MCF 10A (cell line): ENCODE results near the gene FAM219A. TPM values are rescaled to one million over a fixed set of nuclear protein-coding genes. Genes with fewer than 3 reads are reported as not detected.
A peak's percentile ranks its signal among the peaks of the same experiment; 100 is the strongest.

Experiments used
- BruUV-seq: library from RNA; stranded (reverse); fragments of 400-500 nt; replicated peaks from 2 replicates; lab custom pipeline; 2021; lab: Mats Ljungman, UMichigan
- CTCF ChIA-PET: fragments of 300-600 bp; sonication (Branson Sonifier 250); formaldehyde crosslinking; extraction: SDS; loops from one replicate; lab custom pipeline; 2021; ENCODE audit warnings: antibody characterized with exemption, inconsistent platforms; lab: Yijun Ruan, JAX
- POLR2A ChIA-PET: fragments of 300-600, 350-650 bp; sonication (Branson Sonifier 250); formaldehyde crosslinking; extraction: SDS; loops from one replicate; lab custom pipeline; 2020; ENCODE audit warnings: antibody characterized with exemption, inconsistent platforms; lab: Yijun Ruan, JAX
- DNase-seq: peaks from one replicate; pipeline ENCODE4 v3.0.0-alpha.2; 2018; ENCODE audit not compliant: unreplicated experiment
- H3K27ac Mint-ChIP-seq: one replicate; pipeline ENCODE4 v1.8.0; 2022; ENCODE audit warnings: mild to moderate bottlenecking, low read depth, mixed read lengths; ENCODE audit not compliant: unreplicated experiment
- H3K27me3 Mint-ChIP-seq: one replicate; pipeline ENCODE4 v1.8.0; 2022; ENCODE audit warnings: mixed read lengths; ENCODE audit not compliant: insufficient read depth, unreplicated experiment
- H3K36me3 Mint-ChIP-seq: one replicate; pipeline ENCODE4 v1.8.0; 2022; ENCODE audit warnings: mild to moderate bottlenecking, moderate library complexity, mixed read lengths; ENCODE audit not compliant: insufficient read depth, unreplicated experiment
- H3K4me1 Mint-ChIP-seq: one replicate; pipeline ENCODE4 v1.8.0; 2022; ENCODE audit warnings: mixed read lengths; ENCODE audit not compliant: insufficient read depth, unreplicated experiment
- H3K4me3 Mint-ChIP-seq: one replicate; pipeline ENCODE4 v1.8.0; 2022; ENCODE audit warnings: mild to moderate bottlenecking, moderate library complexity, mixed read lengths; ENCODE audit not compliant: unreplicated experiment
- H3K9me3 Mint-ChIP-seq: one replicate; pipeline ENCODE4 v1.8.0; 2022; ENCODE audit warnings: mixed read lengths; ENCODE audit not compliant: unreplicated experiment
- intact Hi-C: fragments of 100-400 bp; cut with micrococcal nuclease; formaldehyde crosslinking; loops from 2 replicates; pipeline ENCODE4 v1.14.1; 2022
- total RNA-seq: library from RNA; stranded (reverse); gene quantifications from 2 replicates; pipeline ENCODE4 v1.2.3, GENCODE V29; 2022
- TF ChIP-seq, protein P1 (sequence below): fragments of 200-600 bp; IDR thresholded peaks from one replicate; pipeline ENCODE4 v1.8.0; 2022; ENCODE audit warnings: antibody characterized with exemption, mild to moderate bottlenecking; ENCODE audit not compliant: unreplicated experiment

Gene FAM219A
- total RNA-seq, 1 experiment from 2014 or later: 19.3 TPM

DNA sequence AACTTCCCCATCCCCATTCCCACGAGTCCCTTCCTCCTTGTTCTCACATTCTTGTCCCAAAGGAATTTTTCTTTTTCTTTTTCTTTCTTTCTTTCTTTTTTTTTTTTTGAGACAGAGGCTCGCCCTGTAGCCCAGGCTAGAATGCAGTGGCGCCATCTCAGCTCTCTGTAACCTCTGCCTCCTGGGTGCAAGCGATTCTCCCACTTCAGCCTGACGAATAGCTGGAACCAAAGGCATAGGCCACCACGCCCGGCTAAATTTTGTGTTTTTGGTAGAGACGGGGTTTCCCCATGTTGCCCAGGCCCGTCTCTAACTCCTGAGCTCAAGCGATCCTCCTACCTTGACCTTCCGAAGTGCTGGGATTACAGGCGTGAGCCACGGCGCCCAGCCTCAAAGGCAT, 986 bp upstream of the FAM219A start:
- DNase-seq: no peak
- ChIA-PET CTCF (interaction anchor here (0.6 to 7.6 kb wide), 3 partner anchors 31 to 55 kb away, joined by 3 to 22 read pairs (median 3); no protein-coding TSS in a partner anchor), POLR2A (no interaction called here)
- H3K9me3 Mint-ChIP-seq: no peaks in the 10 kb centered on the region
- peaks cover 7% of the 10 kb centered on the region for H3K36me3 Mint-ChIP-seq
- H3K4me3 Mint-ChIP-seq: peak overlapping the region; percentile 98
- no peak overlapping the region for H3K27ac Mint-ChIP-seq
- BruUV-seq: no TSS peak
- H3K4me1 Mint-ChIP-seq: peaks cover 35% of the 10 kb centered on the region
- TF ChIP-seq, protein P1, sequence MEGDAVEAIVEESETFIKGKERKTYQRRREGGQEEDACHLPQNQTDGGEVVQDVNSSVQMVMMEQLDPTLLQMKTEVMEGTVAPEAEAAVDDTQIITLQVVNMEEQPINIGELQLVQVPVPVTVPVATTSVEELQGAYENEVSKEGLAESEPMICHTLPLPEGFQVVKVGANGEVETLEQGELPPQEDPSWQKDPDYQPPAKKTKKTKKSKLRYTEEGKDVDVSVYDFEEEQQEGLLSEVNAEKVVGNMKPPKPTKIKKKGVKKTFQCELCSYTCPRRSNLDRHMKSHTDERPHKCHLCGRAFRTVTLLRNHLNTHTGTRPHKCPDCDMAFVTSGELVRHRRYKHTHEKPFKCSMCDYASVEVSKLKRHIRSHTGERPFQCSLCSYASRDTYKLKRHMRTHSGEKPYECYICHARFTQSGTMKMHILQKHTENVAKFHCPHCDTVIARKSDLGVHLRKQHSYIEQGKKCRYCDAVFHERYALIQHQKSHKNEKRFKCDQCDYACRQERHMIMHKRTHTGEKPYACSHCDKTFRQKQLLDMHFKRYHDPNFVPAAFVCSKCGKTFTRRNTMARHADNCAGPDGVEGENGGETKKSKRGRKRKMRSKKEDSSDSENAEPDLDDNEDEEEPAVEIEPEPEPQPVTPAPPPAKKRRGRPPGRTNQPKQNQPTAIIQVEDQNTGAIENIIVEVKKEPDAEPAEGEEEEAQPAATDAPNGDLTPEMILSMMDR: no peak
- intact Hi-C loops: no loop called here
- H3K27me3 Mint-ChIP-seq: no peaks in the 10 kb centered on the region

DNA sequence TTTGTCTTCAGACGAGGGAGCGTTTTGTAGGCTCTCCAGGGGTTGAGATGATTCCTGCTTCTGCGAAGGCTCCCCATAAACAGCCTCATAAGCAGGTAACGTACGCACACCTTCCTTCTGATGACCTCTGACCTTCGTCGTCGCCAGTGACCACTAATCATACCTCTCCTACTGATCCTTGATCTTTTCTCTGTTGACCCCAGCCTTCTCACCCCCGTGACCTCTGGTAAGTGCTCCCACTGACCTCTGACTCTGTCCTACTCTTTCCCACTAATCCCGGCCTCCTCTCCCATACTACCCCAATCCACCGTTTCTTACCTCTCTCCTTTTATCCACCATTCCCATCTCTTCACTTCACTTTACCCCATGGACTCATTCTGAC, 580 bp upstream of the FAM219A start:
- DNase-seq: no peak
- ChIA-PET POLR2A (interaction anchor here (0.6 to 0.8 kb wide), 4 partner anchors 19 to 162 kb away, joined by 3 to 4 read pairs (median 4); partner anchors contain the start of gene DCTN3), CTCF (interaction anchor here (0.6 to 7.6 kb wide), 3 partner anchors 31 to 55 kb away, joined by 3 to 22 read pairs (median 3); no protein-coding TSS in a partner anchor)
- TF ChIP-seq, protein P1: no peak
- Mint-ChIP-seq H3K4me1 (peaks cover 37% of the 10 kb centered on the region), H3K27ac (peak overlapping the region; percentile 97), H3K36me3 (peaks cover 7% of the 10 kb centered on the region), H3K4me3 (peak overlapping the region; percentile 98), H3K27me3 (no peaks in the 10 kb centered on the region), H3K9me3 (no peaks in the 10 kb centered on the region)
- BruUV-seq: no TSS peak
- intact Hi-C loops: no loop called here

DNA sequence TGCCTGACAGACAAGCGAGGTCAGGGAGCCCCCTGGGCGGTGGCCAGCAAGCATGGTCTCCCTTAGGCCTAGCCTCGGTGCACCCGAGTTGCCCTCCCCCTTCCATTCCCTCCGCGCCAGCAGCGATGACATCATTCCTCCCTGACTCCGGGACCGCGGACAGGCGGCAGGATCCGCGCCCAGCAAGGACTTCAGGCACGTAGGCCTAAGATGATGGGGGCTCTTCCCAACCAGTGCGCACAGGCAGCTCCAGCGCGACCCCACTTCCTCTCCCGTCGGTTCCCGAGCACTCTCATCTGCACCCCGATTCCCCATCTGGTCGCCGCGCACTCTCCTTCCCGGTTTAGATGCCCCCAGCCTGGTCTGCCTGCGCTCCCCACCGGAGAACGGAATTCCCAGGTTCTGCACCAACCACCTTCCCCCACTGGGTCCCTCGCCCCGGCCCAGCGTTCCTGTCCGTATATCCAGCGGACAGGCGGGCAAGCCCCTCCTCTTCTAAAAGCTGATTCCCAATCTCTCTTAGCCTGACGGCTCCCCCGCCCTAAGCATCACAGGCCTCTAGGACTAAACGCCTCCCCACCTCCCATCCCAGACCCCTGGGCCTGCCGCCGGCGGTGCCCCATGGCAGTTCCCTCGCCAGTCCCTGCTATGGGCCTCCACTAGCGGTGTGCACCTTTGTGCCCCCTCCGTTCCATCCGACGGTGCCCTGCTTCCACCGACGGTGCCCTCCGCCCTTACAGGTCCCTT, 931 bp downstream of the FAM219A start:
- Mint-ChIP-seq H3K4me1 (peaks cover 31% of the 10 kb centered on the region), H3K27me3 (no peaks in the 10 kb centered on the region), H3K27ac (peak overlapping the region; percentile 97), H3K4me3 (peak overlapping the region; percentile 98), H3K36me3 (peaks cover 7% of the 10 kb centered on the region), H3K9me3 (no peaks in the 10 kb centered on the region)
- ChIA-PET POLR2A (interaction anchor here (0.6 to 1.3 kb wide), 4 partner anchors 10 to 189 kb away, joined by 3 to 4 read pairs (median 3); partner anchors contain the start of gene GALT), CTCF (interaction anchor here (0.9 to 7.6 kb wide), 3 partner anchors 44 to 1440 kb away, joined by 3 to 33 read pairs (median 22); no protein-coding TSS in a partner anchor)
- BruUV-seq: no TSS peak
- intact Hi-C loops: no loop called here
- peak; percentile 65 for DNase-seq
- TF ChIP-seq, protein P1: no peak

DNA sequence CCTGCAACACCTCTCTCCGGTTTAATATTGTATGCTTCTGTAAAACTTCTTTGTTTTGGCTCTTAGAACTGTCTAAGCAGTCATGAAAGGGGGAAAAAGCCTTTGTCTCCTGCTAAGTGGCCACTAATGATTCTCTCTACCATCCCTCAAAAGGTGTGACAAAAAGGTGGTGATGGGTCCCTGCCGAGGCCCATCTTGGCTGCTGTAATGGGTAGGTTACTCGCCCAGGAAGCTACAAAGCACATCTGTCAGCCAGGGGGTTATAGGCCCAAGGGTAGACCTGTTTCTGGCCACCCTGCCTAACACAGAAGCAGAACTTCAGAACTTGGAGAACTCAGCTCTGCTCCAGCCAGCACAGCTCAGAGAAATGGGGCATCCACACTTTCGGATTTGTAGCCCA, 1.6 kb downstream of the FAM219A start:
- TF ChIP-seq, protein P1: no peak
- no peak for DNase-seq
- Mint-ChIP-seq H3K27me3 (no peaks in the 10 kb centered on the region), H3K9me3 (no peaks in the 10 kb centered on the region), H3K4me1 (peaks cover 31% of the 10 kb centered on the region), H3K4me3 (peak overlapping the region; percentile 98), H3K27ac (no peak overlapping the region), H3K36me3 (peaks cover 7% of the 10 kb centered on the region)
- CTCF ChIA-PET: interaction anchor here (0.7 to 7.6 kb wide), 7 partner anchors 14 to 1440 kb away, joined by 3 to 33 read pairs (median 5); no protein-coding TSS in a partner anchor
- intact Hi-C loops: no loop called here
- BruUV-seq: TSS peak; percentile 30
- POLR2A ChIA-PET: interaction anchor here (0.8 to 1.1 kb wide), 2 partner anchors 8 to 12 kb away, joined by 4 read pairs; no protein-coding TSS in a partner anchor
